IPS-20b (cell line): Measurements from ENCODE around the gene NPBWR2.

ENCODE experiments used
- H3K27ac ChIP-seq: one replicate; pipeline ENCODE4 v1.5.1; 2013; ENCODE audit warnings: low read length
- H3K27me3 ChIP-seq: 2 replicates; pipeline ENCODE4 v1.6.1; 2013; ENCODE audit warnings: mild to moderate bottlenecking, low read length, inconsistent platforms; ENCODE audit not compliant: insufficient read depth
- H3K36me3 ChIP-seq: 2 replicates; pipeline ENCODE4 v1.6.1; 2013; ENCODE audit warnings: low read depth, mild to moderate bottlenecking, inconsistent platforms, low read length, moderate library complexity; ENCODE audit not compliant: insufficient read depth
- H3K4me1 ChIP-seq: 2 replicates; pipeline ENCODE4 v1.6.1; 2013; ENCODE audit warnings: mild to moderate bottlenecking, control low read depth, inconsistent platforms, low read length, moderate library complexity; ENCODE audit not compliant: insufficient read depth
- H3K4me3 ChIP-seq: 2 replicates; pipeline ENCODE4 v1.5.1; 2013; ENCODE audit warnings: mild to moderate bottlenecking, low read length, inconsistent platforms
- H3K9ac ChIP-seq: 2 replicates; pipeline ENCODE4 v1.6.1; 2013; ENCODE audit warnings: low read depth, mild to moderate bottlenecking, inconsistent platforms, low read length, moderate library complexity
- H3K9me3 ChIP-seq: 2 replicates; pipeline ENCODE4 v1.6.1; 2013; ENCODE audit warnings: mild to moderate bottlenecking, low read depth, low read length, inconsistent platforms; ENCODE audit not compliant: insufficient read depth

The NPBWR2 gene

GRCh38 chr20:64077541-64077875 is 29.9 kb downstream of the NPBWR2 start:
- Histone ChIP-seq H3K27me3 (peaks cover 26% of the 10 kb centered on the region), H3K4me3 (no peak overlapping the region), H3K9me3 (no peaks in the 10 kb centered on the region), H3K9ac (no peak overlapping the region), H3K27ac (no peak overlapping the region), H3K36me3 (no peaks in the 10 kb centered on the region), H3K4me1 (no peaks in the 10 kb centered on the region)

GRCh38 chr20:64077094-64077493 is 30.3 kb downstream of the NPBWR2 start:
- Histone ChIP-seq H3K27me3 (peaks cover 22% of the 10 kb centered on the region), H3K36me3 (no peaks in the 10 kb centered on the region), H3K4me1 (no peaks in the 10 kb centered on the region), H3K9me3 (no peaks in the 10 kb centered on the region), H3K4me3 (no peak overlapping the region), H3K9ac (no peak overlapping the region), H3K27ac (no peak overlapping the region)

GRCh38 chr20:64076061-64076997 is 31.0 kb downstream of the NPBWR2 start:
- Histone ChIP-seq H3K36me3 (no peaks in the 10 kb centered on the region), H3K4me1 (no peaks in the 10 kb centered on the region), H3K4me3 (no peak overlapping the region), H3K27ac (no peak overlapping the region), H3K9me3 (no peaks in the 10 kb centered on the region), H3K27me3 (peaks cover 14% of the 10 kb centered on the region), H3K9ac (no peak overlapping the region)

- Histone ChIP-seq H3K4me3 (no peak overlapping the region), H3K4me1 (no peaks in the 10 kb centered on the region), H3K36me3 (no peaks in the 10 kb centered on the region), H3K27ac (no peak overlapping the region), H3K27me3 (peaks cover 6% of the 10 kb centered on the region), H3K9ac (no peak overlapping the region), H3K9me3 (no peaks in the 10 kb centered on the region)
Observed at GRCh38 chr20:64075556-64075955, 31.8 kb downstream of the NPBWR2 start.

GRCh38 chr20:64074963-64075362 is 32.4 kb downstream of the NPBWR2 start:
- H3K27ac ChIP-seq = no peak overlapping the region
- H3K4me3 ChIP-seq = no peak overlapping the region
- H3K9ac ChIP-seq = no peak overlapping the region
- H3K36me3 ChIP-seq = no peaks in the 10 kb centered on the region
- no peaks in the 10 kb centered on the region for H3K4me1 ChIP-seq
- no peaks in the 10 kb centered on the region for H3K9me3 ChIP-seq
- H3K27me3 ChIP-seq = peaks cover under 1% of the 10 kb centered on the region; the same call in 1 of the 2 replicates

GRCh38 chr20:64074184-64074789 is 33.1 kb downstream of the NPBWR2 start:
- no peaks in the 10 kb centered on the region for H3K4me1 ChIP-seq
- H3K4me3 ChIP-seq = no peak overlapping the region
- H3K9ac ChIP-seq = no peak overlapping the region
- H3K9me3 ChIP-seq = no peaks in the 10 kb centered on the region
- no peaks in the 10 kb centered on the region for H3K36me3 ChIP-seq
- no peak overlapping the region for H3K27ac ChIP-seq
- no peaks in the 10 kb centered on the region for H3K27me3 ChIP-seq

GRCh38 chr20:64073476-64074183 is 33.7 kb downstream of the NPBWR2 start:
- Histone ChIP-seq H3K36me3 (no peaks in the 10 kb centered on the region), H3K9me3 (no peaks in the 10 kb centered on the region), H3K4me1 (no peaks in the 10 kb centered on the region), H3K9ac (no peak overlapping the region), H3K27ac (no peak overlapping the region), H3K4me3 (no peak overlapping the region), H3K27me3 (no peaks in the 10 kb centered on the region)

GRCh38 chr20:64072498-64073063 is 34.8 kb downstream of the NPBWR2 start:
- no peaks in the 10 kb centered on the region for H3K36me3 ChIP-seq
- H3K4me1 ChIP-seq = no peaks in the 10 kb centered on the region
- H3K9me3 ChIP-seq = no peaks in the 10 kb centered on the region
- no peak overlapping the region for H3K27ac ChIP-seq
- no peaks in the 10 kb centered on the region for H3K27me3 ChIP-seq
- H3K9ac ChIP-seq = no peak overlapping the region
- no peak overlapping the region for H3K4me3 ChIP-seq

- H3K4me3 ChIP-seq = no peak overlapping the region
- no peaks in the 10 kb centered on the region for H3K27me3 ChIP-seq
- H3K9me3 ChIP-seq = no peaks in the 10 kb centered on the region
- H3K27ac ChIP-seq = no peak overlapping the region
- H3K9ac ChIP-seq = no peak overlapping the region
- H3K4me1 ChIP-seq = no peaks in the 10 kb centered on the region
- H3K36me3 ChIP-seq = no peaks in the 10 kb centered on the region
Observed at GRCh38 chr20:64071341-64072332, 35.7 kb downstream of the NPBWR2 start.

GRCh38 chr20:64070244-64070993 is 36.9 kb downstream of the NPBWR2 start:
- H3K27me3 ChIP-seq = no peaks in the 10 kb centered on the region
- H3K27ac ChIP-seq = no peak overlapping the region
- H3K4me3 ChIP-seq = no peak overlapping the region
- H3K9me3 ChIP-seq = no peaks in the 10 kb centered on the region
- no peaks in the 10 kb centered on the region for H3K36me3 ChIP-seq
- no peaks in the 10 kb centered on the region for H3K4me1 ChIP-seq
- no peak overlapping the region for H3K9ac ChIP-seq
